Thoracic aorta (tissue), 2 donors: ENCODE results near the gene HDAC7. TPM values are rescaled to one million over a fixed set of nuclear protein-coding genes. Genes with fewer than 3 reads are reported as not detected.

Experiments used
- ATAC-seq: fragments of 150-250 bp; one replicate; pipeline ENCODE4 v1.8.0; 2017; ENCODE audit warnings: low read depth; ENCODE audit not compliant: insufficient number of reproducible peaks, low FRiP score
- DNase-seq: peaks from one replicate; pipeline ENCODE4 v3.0.0-alpha.2; 2020; ENCODE audit warnings: low spot score
- H3K27ac ChIP-seq, 2 donors: fragments of 200-600 bp; sonication (generic); 1 replicate in 1 of 2; 2 replicates in 1 of 2; pipeline ENCODE4 v1.5.1; 2016; ENCODE audit warnings: mild to moderate bottlenecking in 2 of 2, moderate library complexity in 2 of 2
- H3K27me3 ChIP-seq: fragments of 200-600 bp; sonication (generic); replicated peaks from 2 replicates; pipeline ENCODE4 v1.6.0; 2016; ENCODE audit warnings: mild to moderate bottlenecking; ENCODE audit not compliant: insufficient read depth
- H3K36me3 ChIP-seq: fragments of 200-600 bp; sonication (generic); one replicate; pipeline ENCODE4 v1.5.1; 2016
- H3K4me1 ChIP-seq, 2 donors: fragments of 200-600 bp; sonication (generic); 1 replicate in 1 of 2; 2 replicates in 1 of 2; pipeline versions ENCODE4 v1.5.1 to v1.6.0; 2016; ENCODE audit warnings: low read depth in 2 of 2, mild to moderate bottlenecking in 1 of 2; ENCODE audit not compliant: control insufficient read depth in 1 of 2
- H3K4me3 ChIP-seq: fragments of 200-600 bp; sonication (generic); 2 replicates; pipeline ENCODE4 v1.5.1; 2016; ENCODE audit warnings: mild to moderate bottlenecking
- H3K9me3 ChIP-seq: fragments of 200-600 bp; sonication (generic); 2 replicates; pipeline ENCODE4 v1.5.1; 2016
- total RNA-seq, 2 donors: library from RNA; depleted of rRNA; stranded (reverse); fragments of >200 nt; gene quantifications; one replicate each; pipeline versions ENCODE4 v1.1.0 to v1.2.3, GENCODE V29; 2016
- TF ChIP-seq, protein P1 (sequence below): fragments of 200-600 bp; sonication (generic); IDR thresholded peaks from one replicate; pipeline ENCODE4 v1.5.1; 2019; ENCODE audit warnings: antibody characterized with exemption

The HDAC7 gene
- total RNA-seq, 2 donors from 2014 or later = 77.8 to 112 TPM

DNA sequence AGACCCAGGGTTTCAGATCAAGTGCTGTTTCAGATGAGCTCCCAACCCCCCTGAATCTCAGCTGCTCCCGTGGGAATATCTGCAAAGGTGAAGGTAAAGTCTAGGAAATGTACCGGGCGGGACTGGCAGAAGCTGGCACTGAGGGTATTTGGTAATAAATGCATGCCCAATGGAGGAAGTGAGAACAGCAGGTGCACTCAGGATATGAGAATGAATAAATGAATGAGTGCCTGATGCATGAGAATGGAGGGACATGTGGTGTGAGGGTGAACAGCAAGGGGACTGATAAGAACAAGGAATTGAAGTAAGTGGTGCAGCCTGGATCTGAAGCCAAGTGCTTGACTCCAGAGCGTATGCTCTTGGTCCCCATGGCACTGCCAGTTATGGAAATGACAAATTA lies 72.6 kb downstream of the HDAC7 start:
- Histone ChIP-seq H3K36me3 (peaks cover 30% of the 10 kb centered on the region), H3K27ac (no peak overlapping the region)

DNA sequence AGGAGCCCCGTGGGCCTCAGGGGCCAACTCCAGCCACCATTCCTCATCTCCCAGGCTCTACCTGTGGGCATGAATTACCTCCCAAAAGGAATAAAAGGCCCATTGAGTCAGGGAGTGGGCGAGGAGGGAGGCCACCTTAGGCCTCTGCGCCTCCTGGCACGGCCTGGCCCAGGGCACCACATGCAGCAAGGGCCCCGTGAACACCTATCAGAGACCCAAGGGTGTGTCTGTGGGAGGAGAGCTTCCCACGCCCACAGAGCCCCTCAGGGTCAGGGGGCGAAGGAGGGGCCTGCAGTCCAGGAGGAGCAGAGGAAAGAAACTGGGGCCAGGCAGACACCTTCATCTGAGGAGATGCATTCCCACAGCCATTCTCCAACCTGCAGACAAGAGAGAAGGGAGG lies 73.2 kb downstream of the HDAC7 start:
- Histone ChIP-seq H3K36me3 (peaks cover 30% of the 10 kb centered on the region), H3K4me1 (peaks cover 5 to 10% of the 10 kb centered on the region in 2 donors), H3K27ac (no peak overlapping the region), H3K4me3 (no peak overlapping the region), H3K9me3 (no peaks in the 10 kb centered on the region), H3K27me3 (no peaks in the 10 kb centered on the region)
- TF ChIP-seq, protein P1, sequence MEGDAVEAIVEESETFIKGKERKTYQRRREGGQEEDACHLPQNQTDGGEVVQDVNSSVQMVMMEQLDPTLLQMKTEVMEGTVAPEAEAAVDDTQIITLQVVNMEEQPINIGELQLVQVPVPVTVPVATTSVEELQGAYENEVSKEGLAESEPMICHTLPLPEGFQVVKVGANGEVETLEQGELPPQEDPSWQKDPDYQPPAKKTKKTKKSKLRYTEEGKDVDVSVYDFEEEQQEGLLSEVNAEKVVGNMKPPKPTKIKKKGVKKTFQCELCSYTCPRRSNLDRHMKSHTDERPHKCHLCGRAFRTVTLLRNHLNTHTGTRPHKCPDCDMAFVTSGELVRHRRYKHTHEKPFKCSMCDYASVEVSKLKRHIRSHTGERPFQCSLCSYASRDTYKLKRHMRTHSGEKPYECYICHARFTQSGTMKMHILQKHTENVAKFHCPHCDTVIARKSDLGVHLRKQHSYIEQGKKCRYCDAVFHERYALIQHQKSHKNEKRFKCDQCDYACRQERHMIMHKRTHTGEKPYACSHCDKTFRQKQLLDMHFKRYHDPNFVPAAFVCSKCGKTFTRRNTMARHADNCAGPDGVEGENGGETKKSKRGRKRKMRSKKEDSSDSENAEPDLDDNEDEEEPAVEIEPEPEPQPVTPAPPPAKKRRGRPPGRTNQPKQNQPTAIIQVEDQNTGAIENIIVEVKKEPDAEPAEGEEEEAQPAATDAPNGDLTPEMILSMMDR = no peak
- ATAC-seq (no peak), DNase-seq (no peak)

More for the DNA sequence above, 72.6 kb downstream of the HDAC7 start:
- no peak for ATAC-seq
- Histone ChIP-seq H3K4me3 (no peak overlapping the region), H3K9me3 (no peaks in the 10 kb centered on the region), H3K4me1 (peaks cover under 1 to 11% of the 10 kb centered on the region in 2 donors), H3K27me3 (no peaks in the 10 kb centered on the region)
- DNase-seq = no peak
- TF ChIP-seq, protein P1 = no peak

DNA sequence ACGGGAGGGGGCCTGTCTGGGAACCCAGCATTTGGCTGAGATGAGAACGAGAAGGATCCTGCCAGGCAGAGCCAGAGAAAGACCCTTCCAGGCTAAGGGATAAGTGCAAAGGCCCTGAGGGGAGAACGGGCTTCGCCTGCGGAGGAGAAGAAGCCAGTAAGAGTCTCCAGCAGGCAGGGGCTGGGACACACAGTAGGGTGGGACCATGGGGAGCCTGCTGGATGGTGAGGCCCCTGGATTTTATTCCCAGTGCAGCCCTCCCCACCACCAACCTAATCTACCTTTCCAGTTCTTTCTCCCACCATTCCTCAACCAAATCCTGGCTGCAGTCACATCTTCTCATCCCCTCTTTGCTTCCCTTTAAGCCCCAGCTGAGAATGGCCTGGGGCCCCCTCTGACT lies 73.6 kb downstream of the HDAC7 start:
- H3K27ac ChIP-seq = no peak overlapping the region

DNA sequence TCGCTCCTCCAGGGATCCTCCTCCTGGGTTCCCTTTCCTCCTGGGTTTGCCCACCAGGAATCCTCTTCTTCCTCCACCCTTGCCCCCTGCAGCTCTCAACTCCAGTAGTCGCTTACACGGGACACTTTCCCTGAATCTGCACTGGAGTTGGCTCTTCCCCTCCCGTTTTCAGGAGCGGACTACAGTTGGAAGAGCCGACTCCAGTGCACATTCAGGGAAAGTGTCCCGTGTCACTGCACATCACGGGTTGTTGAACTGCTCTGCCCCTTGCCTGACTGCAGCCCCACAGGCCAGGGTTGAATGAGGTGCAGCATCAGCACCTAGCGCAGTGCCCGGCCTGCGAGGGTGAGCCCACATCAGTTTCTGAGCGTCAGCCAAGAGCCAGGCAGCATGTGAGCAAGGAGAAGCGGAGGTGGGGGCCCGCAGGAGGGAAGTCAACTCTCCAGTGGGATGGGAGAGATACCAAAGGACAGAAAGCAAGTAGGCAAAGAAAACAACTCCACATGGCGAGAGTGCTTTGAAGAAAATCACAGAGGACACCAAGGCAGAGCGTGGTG lies 74.1 kb downstream of the HDAC7 start:
- ATAC-seq (no peak), DNase-seq (no peak)
- TF ChIP-seq, protein P1 = no peak
- peaks cover 8 to 14% of the 10 kb centered on the region in 2 donors for H3K4me1 ChIP-seq
- no peak overlapping the region for H3K27ac ChIP-seq
- H3K9me3 ChIP-seq = no peaks in the 10 kb centered on the region
- H3K4me3 ChIP-seq = no peak overlapping the region
- no peaks in the 10 kb centered on the region for H3K27me3 ChIP-seq
- H3K36me3 ChIP-seq = peaks cover 30% of the 10 kb centered on the region

More for the DNA sequence above, 73.6 kb downstream of the HDAC7 start:
- peaks cover 30% of the 10 kb centered on the region for H3K36me3 ChIP-seq
- no peaks in the 10 kb centered on the region for H3K27me3 ChIP-seq
- ATAC-seq (no peak), DNase-seq (no peak)
- peaks cover 8 to 10% of the 10 kb centered on the region in 2 donors for H3K4me1 ChIP-seq
- TF ChIP-seq, protein P1 = no peak
- H3K4me3 ChIP-seq = no peak overlapping the region
- no peaks in the 10 kb centered on the region for H3K9me3 ChIP-seq

DNA sequence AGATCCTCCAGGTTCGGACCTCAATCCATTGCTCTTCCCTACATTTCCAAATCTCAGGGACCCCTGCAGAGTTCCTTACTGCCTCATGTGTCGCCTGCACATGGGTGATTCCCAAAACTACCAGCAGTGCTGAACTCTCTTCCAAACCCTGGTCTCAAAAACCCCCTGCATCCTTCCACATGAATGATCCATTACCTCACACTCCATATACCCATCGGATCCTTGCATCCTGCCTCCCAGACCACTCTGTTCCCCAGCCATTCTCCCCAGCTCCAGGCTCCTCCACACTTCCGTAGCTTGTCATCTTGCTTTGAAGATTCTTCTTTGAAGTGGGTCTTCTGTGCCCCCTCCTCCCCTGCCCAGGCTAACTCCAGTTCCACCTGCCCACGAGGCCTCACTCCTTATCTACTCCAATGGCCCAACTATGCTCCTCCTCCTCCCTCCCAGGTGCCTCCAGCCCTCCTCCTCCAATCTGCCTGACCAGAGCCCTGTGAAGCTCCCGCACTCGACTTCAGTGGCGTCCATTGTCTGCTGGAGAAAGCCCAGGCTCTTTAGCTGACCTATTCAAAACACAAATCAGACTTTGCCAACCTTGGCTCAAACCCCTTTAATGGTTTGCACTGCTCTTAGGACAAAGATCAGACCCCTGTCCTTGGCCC lies 74.8 kb downstream of the HDAC7 start:
- Histone ChIP-seq H3K4me3 (no peak overlapping the region), H3K36me3 (peaks cover 24% of the 10 kb centered on the region), H3K27ac (no peak overlapping the region), H3K9me3 (no peaks in the 10 kb centered on the region), H3K4me1 (peaks cover 8 to 14% of the 10 kb centered on the region in 2 donors), H3K27me3 (no peaks in the 10 kb centered on the region)
- TF ChIP-seq, protein P1 = no peak
- ATAC-seq (no peak), DNase-seq (no peak)
